ENCODE measurements around the gene CAPZB.
"Not testable (repeated sequence)": the region's sequence is repeated elsewhere in the genome, so short reads cannot be mapped to it uniquely, and the experiment has no call there.

Gene CAPZB

DNA sequence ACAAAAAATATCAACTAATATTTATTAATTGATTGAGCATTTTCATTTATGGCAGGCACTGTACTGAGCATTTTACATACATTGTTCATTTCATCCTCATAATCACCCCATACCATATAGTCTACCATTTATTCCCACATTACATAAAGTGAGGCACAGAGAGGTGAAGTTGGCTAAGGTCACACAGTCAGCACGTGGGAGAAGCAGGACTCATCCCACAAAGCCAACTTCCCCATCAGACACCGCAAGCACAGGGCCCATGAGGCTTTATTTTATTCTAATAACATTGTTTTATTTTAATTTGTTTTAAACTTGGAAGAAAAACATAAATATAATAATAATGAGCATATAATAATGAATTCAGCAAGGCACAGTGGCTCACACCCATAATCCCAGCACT lies 43.1 kb upstream of the CAPZB start:
- H3K27ac ChIP-seq: no peak overlapping the region
- H3K9me3 ChIP-seq: no peaks in the 10 kb centered on the region
- no peaks in the 10 kb centered on the region for H3K36me3 ChIP-seq
- no peaks in the 10 kb centered on the region for H3K27me3 ChIP-seq
- H3K4me3 ChIP-seq (ENCODE audit: low read depth in 1 of 2, low read length in 1 of 2): no peak overlapping the region
- no peak for TF ChIP-seq CTCF (IDR thresholded peaks at IDR 0.05)
- H3K4me1 ChIP-seq (ENCODE audit: control insufficient read depth in 1 of 2, insufficient read depth in 1 of 2, low read depth in 1 of 2, low read length in 1 of 2): no peaks in the 10 kb centered on the region

- Histone ChIP-seq H3K27me3 (no peaks in the 10 kb centered on the region), H3K27ac (no peak overlapping the region), H3K4me1 (ENCODE audit: control insufficient read depth in 1 of 2, insufficient read depth in 1 of 2, low read depth in 1 of 2, low read length in 1 of 2) (no peaks in the 10 kb centered on the region), H3K9me3 (no peaks in the 10 kb centered on the region), H3K4me3 (ENCODE audit: low read depth in 1 of 2, low read length in 1 of 2) (no peak overlapping the region), H3K36me3 (no peaks in the 10 kb centered on the region)
- TF ChIP-seq CTCF (IDR thresholded peaks at IDR 0.05): no peak
Measured at GRCh38 chr1:19525607-19526545, 40.5 kb upstream of the CAPZB start.

DNA sequence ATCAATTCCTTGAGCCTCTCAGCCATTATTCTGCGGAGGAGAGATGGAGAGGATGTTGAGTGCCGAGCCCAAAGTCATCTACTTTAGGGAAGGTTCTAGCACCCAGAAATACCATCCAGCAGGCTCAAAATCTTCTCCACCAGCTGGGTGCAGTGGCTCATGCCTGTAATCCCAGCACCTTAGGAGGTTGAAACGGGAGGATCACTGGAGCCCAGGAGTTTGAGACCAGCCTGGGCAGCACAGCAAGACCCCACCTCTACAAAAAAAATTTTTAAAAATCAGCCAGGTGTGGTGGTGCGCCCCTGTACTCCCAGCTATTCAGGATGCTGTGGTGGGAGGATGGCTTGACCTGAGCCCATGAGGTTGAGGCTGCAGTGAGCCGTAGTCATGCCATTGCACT lies 39.5 kb upstream of the CAPZB start:
- H3K27me3 ChIP-seq: no peaks in the 10 kb centered on the region
- TF ChIP-seq CTCF (IDR thresholded peaks at IDR 0.05): no peak
- no peak overlapping the region for H3K27ac ChIP-seq
- no peaks in the 10 kb centered on the region for H3K4me1 ChIP-seq (ENCODE audit: control insufficient read depth in 1 of 2, insufficient read depth in 1 of 2, low read depth in 1 of 2, low read length in 1 of 2)
- no peaks in the 10 kb centered on the region for H3K36me3 ChIP-seq
- H3K4me3 ChIP-seq (ENCODE audit: low read depth in 1 of 2, low read length in 1 of 2): no peak overlapping the region
- H3K9me3 ChIP-seq: no peaks in the 10 kb centered on the region

DNA sequence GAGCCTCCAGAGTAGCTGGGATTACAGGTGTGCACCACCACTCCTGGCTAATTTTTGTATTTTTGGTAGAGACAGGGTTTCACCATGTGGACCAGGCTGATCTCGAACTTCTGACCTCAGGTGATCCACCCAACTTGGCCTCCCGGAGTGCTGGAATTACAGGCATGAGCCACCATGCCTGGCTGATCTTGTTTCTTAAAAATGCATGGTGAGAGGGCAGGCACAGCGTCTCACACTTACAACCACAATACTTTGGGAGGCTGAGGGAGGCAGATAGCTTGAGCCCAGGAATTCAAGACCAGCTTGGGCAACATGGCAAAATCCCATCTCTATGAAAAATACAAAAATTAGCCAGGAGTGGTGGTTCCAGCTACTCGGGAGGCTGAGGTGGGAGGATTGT lies 37.2 kb upstream of the CAPZB start:
- not testable (repeated sequence) for H3K27me3 ChIP-seq; H3K27ac ChIP-seq; H3K9me3 ChIP-seq; H3K36me3 ChIP-seq; H3K4me3 ChIP-seq (ENCODE audit: low read depth in 1 of 2, low read length in 1 of 2); H3K4me1 ChIP-seq (ENCODE audit: control insufficient read depth in 1 of 2, insufficient read depth in 1 of 2, low read depth in 1 of 2, low read length in 1 of 2)

DNA sequence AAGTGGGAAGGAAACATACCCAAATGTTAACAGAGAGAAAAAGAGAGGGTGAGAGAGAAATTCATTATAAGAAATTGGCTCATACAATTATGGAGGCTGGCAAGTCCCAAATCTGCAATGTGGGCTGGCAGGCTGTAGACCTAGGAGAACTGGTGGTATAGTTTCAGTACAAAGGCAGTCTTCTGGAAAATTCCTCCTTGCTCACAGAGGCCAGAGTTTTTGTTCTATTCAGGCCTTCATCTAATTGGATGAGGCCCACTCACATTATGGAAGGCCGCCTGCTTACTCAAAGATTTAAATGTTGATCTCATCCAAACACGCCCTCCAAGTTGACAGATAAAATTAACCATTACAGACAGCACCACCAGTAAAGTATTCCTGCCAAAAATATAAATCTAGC lies 36.1 kb upstream of the CAPZB start:
- no peaks in the 10 kb centered on the region for H3K27me3 ChIP-seq
- no peaks in the 10 kb centered on the region for H3K9me3 ChIP-seq
- no peaks in the 10 kb centered on the region for H3K4me1 ChIP-seq (ENCODE audit: control insufficient read depth in 1 of 2, insufficient read depth in 1 of 2, low read depth in 1 of 2, low read length in 1 of 2)
- no peak overlapping the region for H3K27ac ChIP-seq
- no peak for TF ChIP-seq CTCF (IDR thresholded peaks at IDR 0.05)
- no peak overlapping the region for H3K4me3 ChIP-seq (ENCODE audit: low read depth in 1 of 2, low read length in 1 of 2)
- H3K36me3 ChIP-seq: no peaks in the 10 kb centered on the region

GRCh38 chr1:19517017-19517416 lies 31.7 kb upstream of the CAPZB start:
- Histone ChIP-seq H3K36me3 (no peaks in the 10 kb centered on the region), H3K27me3 (no peaks in the 10 kb centered on the region), H3K4me1 (ENCODE audit: control insufficient read depth in 1 of 2, insufficient read depth in 1 of 2, low read depth in 1 of 2, low read length in 1 of 2) (no peaks in the 10 kb centered on the region), H3K9me3 (no peaks in the 10 kb centered on the region), H3K4me3 (ENCODE audit: low read depth in 1 of 2, low read length in 1 of 2) (no peak overlapping the region), H3K27ac (no peak overlapping the region)
- no peak for TF ChIP-seq CTCF (IDR thresholded peaks at IDR 0.05)

All from neutrophil (primary cell).